Frontal cortex (tissue), 4 donors: ENCODE measurements around the gene S1PR1. TPM values are rescaled to one million over a fixed set of nuclear protein-coding genes. Genes with fewer than 3 reads are reported as not detected.
"Not testable (repeated sequence)": the region's sequence is repeated elsewhere in the genome, so short reads cannot be mapped to it uniquely, and the experiment has no call there.

Source experiments
- DNase-seq, 2 donors: peaks; one replicate each; pipeline ENCODE4 v3.0.0; 2012; ENCODE audit warnings: low spot score in 2 of 2
- FAIRE-seq: peaks from 2 replicates; lab custom pipeline; 2012; peaks lifted over from hg19 to GRCh38; lab: Jason Lieb, UNC
- total RNA-seq: library from RNA; depleted of rRNA; stranded (reverse); fragments of >200 nt; gene quantifications from one replicate; pipeline ENCODE4 v1.2.3, GENCODE V29; 2014
- donor health status: control.
- donor health status: control.
- donor health status: control.

The S1PR1 gene
- total RNA-seq: 12.6 TPM

DNA sequence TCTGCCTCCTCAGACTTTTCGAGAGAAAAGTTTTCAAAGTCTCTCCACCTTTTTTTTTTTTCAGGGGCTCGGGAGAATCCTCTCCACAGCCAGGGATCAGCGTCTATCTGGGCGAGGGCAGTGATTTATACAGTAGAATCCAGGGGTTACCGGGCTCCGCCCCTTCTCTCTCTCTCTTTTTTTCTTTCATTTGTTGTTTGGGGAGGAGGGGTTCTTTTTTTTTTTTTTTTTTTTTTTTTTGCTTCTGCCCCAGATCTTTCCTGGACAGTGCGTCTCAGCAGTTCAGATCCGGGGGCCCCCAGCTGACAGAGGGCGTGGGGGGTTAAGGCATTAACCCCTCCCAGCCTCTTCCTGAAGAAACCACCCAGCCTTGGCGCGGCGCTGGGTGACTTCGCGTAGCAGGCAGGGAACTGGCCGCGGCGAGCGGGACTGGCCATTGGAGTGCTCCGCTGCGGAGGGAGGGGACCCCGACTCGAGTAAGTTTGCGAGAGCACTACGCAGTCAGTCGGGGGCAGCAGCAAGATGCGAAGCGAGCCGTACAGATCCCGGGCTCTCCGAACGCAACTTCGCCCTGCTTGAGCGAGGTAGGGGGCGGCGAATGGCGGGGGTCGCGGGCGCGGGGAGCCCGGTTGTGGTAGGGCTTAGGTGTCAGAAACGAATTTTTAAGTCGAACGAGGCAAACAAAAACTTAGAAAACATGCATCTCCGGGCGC is at the start of gene S1PR1:
TSS of gene S1PR1 (plus strand) at position 504 of the 713 bp plus-strand sequence. CDS start 1,966 bp downstream, outside the sequence.
- no peak for FAIRE-seq
- peak in 1 of 2 donors; percentile 38 for DNase-seq

DNA sequence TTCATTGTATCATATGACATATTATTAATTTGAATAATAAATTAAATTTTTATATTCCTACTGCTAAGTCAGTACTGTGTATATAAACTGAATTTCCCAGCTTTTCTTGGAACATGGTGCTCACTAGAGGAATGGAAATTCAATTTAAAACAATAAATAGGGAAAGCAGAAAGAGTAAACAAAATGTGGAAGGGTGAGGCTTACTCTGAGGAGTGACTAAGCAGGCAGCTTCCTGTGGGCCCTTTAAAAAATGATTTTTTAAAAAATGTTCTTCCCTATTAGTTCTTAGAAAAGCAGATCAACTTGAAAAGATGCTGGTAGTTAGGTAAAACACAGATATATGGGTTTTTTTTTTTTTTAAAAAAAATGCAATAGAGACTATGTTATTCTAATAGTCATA is 49.5 kb upstream of the S1PR1 start:
- no peak for FAIRE-seq
- DNase-seq: no peak

DNA sequence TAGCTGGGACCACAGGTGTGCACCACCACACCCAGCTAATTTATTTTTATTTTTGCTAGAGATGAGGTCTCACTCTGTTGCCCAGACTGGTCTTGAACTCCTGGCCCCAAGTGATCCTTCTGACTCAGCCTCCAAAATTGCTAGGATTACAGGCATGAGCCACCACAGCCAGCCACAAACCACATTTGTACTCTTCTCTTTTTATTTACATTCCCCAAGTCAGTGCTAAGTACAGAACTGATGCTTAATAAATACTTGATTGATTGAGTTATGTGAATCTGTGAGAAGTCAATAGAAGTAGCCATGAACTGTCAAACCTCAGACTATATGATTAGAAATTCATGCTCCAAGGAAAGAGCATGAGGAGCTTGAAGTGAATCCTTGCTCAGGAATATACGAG is 48.5 kb upstream of the S1PR1 start:
- DNase-seq: no peak
- FAIRE-seq: no peak

DNA sequence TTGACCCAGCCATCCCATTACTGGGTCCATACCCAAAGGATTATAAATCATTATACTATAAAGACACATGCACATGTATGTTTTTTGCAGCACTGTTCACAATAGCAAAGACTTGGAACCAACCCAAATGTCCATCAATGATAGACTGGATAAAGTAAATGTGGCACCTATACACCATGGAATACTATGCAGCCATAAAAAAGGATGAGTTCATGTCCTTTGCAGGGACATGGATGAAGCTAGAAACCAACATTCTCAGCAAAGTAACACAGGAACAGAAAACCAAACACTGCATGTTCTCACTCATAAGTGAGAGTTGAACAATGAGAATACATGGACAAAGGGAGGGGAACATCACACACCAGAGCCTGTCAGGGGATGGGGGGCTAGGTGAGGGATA is 47.9 kb upstream of the S1PR1 start:
- not testable (repeated sequence) for FAIRE-seq, DNase-seq

DNA sequence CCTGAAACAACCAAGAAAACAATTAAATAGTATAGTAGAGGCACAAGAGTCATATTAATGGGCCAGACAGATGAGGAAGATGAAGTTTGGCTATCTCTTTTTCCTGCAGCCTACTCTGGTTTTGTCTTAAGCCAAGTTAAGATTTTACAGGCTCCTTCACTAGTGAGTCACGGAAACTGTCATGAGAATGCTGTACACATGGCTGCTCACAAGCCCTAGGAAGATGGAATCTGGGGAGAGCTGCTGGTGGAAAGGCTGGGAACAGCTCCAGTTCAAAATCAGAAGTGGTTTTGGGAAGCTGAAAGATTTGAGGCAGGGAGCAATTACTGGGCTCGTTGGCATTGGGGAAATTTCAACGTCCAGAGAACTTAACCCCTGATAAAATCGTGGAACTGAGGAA is 46.4 kb upstream of the S1PR1 start:
- no peak for FAIRE-seq
- no peak for DNase-seq

DNA sequence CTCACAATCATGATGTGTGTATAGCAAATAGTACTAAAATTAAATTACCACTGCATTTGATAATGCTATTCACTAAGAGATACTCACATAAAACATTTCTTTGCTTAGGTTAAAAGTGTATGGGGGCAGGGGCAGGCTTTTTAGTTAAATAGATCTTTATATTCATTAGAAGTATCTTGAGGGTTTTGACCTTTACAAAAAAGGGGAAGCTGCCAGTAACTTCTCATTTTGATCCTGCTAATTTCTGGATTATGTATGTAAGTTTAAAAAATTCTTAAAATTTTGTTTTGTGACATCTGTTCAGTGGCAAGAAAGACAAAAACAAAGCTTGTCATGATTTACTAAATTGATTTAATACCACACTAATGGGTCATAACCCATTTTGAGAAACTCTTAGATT is 45.8 kb upstream of the S1PR1 start:
- no peak for FAIRE-seq

DNA sequence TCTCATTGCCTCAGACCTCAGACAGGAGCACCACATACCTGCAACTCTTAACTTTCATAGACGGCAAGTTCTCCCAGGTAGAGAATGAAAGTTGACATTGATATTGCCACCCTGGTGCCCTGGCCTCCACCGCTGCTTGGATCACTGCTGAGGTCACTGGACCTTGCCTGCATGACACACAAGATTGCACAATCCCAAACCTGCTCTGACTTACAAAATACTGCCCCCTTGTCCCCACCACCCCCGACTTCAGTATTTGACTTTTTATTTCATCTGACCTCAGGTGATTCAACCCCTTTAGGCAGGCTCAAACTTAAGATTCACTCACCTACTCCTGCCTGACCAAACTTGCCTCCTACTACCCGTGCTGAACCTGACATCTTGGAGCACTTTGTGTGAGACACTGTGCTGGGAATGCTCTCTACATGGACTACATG is 43.1 kb upstream of the S1PR1 start:
- DNase-seq (no peak), FAIRE-seq (no peak)

More for the DNA sequence above, 45.8 kb upstream of the S1PR1 start:
- no peak for DNase-seq

DNA sequence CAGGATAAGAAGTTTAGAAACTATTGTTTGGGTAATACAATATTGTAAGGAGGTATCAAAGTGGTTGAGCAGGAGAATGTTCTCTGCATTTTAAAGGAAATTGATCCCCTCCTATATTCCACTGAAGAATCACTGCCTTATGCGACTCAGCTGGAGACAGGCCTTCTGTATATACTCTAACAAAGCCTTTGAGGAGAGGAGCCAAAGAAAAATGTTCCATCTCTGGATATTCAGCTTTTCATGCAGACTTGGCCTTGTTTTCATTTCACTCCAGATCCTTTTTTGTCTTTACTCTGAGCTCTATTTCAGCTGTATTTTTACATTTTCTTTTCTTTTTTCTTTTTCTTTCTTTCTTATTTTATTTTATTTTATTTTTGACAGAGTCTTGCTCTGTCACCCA is 42.1 kb upstream of the S1PR1 start:
- DNase-seq (no peak), FAIRE-seq (no peak)

DNA sequence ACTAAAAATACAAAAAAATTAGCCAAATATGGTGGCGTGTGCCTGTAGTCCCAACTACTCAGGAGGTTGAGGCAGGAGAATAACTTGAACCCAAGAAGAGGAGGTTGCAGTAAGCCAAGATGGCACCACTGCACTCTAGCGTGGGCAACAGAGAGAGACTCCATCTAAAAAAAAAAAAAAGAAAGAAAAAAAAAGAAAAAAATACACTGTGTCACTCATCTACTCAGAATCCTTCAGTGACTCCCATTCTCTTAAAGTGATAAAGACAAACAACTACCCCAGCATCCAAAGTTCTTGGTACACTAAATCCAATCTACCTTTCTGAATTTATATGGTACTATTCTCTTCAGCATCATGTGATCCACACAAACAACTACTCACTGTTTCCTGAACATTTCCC is 40.2 kb upstream of the S1PR1 start:
- FAIRE-seq: no peak

DNA sequence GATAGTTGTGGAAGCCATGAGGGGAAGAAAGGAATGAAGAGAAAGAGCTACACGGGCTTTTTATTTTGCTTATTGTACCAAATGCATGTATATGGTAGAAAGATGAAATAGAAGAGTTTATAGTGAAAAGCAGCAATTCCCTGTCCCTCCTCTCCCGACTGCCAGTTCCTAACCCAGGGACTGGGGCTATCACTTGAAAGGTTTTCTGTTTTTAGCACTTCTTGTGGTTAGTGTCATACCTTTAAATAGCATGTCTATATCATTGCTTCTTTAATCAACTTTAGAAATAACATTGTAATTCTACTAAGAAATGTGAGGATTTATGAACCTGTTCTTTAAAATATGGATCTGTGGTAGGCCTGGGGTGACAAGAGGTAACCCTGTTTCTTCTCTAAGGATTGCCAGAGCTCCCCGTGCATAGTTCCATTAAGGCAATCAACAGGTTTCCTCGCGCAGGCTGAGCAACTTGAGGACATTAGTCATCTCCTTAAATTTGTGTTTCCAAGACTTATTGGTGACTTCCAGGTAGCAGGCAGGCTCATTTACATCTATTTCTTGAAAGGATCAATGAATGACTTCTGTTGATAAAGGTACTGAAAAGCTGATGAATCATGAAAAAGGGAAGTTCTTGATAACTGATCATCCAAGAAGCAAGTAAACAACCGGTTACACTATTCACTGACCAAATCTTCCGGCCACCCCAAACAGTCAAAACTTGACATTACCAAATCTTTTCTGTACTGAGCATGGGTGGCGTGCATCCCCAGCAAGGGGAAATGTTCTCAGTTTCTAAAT is 37.8 kb upstream of the S1PR1 start:
- DNase-seq: no peak
- no peak for FAIRE-seq

More for the DNA sequence above, 40.2 kb upstream of the S1PR1 start:
- DNase-seq: no peak

DNA sequence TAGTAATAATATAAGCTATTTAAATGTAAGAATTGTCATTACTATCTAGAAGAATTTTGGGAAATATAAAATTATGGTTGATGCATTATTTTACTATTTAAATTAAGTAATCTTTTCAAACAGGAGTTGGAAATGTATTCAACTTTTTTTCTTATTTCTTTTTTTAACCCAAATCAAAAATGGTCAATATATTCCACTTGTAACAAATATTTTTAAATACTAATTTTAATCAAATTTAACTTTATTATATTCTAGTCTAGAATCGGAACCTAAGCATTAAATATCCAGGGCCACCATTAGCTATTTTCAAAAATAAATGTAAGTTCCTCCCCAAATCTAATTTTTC is 37.2 kb upstream of the S1PR1 start:
- peak; percentile 64 for FAIRE-seq
- no peak for DNase-seq

DNA sequence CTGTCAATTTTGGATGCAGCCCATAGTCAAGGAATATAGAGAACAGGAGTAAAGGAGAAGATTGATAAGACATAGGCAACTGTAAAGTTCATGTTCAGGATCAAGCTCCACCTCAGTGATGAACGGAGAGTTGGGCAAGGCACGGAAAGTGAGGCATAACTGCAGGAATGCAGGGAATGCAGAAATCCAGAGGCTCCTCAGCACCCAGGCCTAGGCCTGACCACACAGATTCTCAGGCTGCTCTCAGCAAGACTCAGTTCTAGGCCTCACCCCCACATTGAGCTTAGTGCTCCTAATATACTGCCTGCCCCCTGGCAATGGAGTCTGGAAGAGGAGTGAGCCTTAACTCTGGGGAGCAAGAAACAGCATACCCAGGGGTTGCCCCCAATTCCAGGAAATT is 36.3 kb upstream of the S1PR1 start:
- FAIRE-seq: no peak
- no peak for DNase-seq

DNA sequence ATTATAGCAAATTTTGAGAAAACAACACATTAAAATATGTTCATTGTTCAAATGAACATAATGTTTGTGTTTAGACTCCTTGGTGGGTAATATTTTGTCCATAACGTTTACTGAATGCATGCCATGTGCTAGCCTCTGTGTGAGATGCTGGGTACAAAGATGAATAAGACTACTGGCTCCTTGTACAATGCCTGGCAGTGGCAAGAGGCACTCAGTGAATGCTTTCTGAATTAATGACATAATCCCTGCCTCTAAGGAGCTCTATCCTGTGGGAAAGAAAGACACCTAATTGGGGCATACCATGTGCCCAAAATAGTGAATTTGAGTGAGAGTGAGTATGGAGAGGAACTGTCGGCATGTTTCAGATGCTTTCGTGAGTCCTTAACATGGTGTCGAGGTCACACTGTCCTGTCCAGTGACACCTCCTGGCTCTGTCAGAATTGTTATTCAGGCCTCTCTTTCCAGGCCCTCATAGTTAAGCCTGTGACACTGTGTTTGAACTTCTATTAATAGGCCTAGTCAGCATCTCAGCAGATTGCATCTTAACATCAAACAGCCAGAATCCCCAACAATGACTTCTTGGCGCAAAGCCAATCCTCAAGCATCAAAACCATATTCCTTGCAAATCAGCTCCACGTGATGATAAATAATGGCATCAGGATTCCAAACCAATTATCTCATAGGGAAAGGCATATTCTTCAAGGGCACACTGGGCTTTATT is 32.8 kb upstream of the S1PR1 start:
- no peak for FAIRE-seq
- no peak for DNase-seq

DNA sequence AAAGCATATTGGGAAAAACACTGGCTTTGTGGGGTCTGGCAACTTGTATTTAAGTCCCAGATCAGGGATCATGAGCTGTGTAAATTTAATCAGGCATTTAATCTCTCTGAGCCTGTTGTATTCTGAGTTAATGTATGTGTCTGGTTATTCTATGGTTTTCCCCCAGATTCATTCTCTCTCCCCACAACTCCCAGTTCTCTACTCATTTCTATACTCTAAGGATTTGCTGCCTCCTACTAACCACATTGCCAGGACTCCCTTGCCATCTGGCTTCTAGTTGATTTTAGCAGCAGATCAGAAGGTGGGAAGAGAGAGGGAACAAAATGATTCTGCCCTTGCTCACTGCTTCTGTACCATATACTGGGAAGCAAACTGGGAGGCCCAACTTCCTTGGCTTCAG is 31.4 kb upstream of the S1PR1 start:
- DNase-seq (no peak), FAIRE-seq (no peak)

DNA sequence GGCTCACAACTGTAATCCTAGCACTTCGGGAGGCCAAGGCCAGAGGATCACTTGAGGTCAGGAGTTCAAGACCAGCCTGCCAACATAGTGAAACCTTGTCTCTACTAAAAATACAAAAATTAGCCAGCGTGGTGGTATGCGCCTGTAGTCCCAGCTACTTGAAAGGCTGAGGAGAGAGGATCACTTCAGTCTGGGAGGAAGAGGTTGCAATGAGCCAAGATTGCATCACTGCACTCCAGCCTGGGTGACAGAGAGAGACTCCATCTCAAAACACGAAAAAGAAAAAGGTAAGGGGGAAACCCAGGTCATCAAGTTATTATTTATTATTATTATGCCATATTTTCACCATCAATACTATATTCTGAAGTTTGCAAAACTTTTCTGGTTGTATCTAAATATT is 30.7 kb upstream of the S1PR1 start:
- not testable (repeated sequence) for DNase-seq, FAIRE-seq

DNA sequence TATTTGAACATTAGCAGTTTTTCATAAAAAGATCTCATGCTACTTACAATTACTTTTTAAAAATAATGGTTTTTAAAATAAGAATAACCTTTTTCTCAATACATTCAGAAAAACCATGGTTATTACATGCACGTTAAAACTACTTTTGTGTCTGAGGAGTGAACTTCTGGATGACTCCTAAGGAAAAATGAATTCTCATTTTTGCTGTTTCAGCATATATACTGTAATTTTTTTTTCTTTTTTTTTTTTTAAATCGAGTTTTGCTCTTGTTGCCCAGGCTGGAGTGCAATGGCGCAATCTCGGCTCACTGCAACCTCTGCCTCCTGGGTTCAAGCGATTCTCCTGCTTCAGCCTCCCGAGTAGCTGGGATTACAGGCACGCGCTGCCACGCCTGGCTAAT is 29.5 kb upstream of the S1PR1 start:
- not testable (repeated sequence) for DNase-seq, FAIRE-seq

DNA sequence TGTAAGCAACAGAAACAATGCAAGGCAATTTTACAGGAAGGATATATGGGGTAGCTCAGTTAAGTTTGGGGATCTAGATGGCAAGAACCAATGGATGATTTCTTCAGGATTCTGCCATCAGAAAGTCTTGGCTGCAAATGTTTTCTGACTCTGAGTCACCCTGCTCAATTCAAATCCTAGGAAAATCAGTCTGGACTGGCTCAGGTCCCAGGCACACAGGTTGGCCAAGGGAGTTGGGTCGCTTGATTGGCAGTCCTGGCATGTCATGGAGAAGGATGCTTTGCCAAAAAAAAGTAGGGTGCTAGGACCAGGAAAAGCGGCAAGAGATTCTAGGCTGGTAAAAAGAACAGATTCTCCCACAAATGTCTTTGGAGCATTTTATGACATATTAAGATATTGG is 28.9 kb upstream of the S1PR1 start:
- no peak for FAIRE-seq

DNA sequence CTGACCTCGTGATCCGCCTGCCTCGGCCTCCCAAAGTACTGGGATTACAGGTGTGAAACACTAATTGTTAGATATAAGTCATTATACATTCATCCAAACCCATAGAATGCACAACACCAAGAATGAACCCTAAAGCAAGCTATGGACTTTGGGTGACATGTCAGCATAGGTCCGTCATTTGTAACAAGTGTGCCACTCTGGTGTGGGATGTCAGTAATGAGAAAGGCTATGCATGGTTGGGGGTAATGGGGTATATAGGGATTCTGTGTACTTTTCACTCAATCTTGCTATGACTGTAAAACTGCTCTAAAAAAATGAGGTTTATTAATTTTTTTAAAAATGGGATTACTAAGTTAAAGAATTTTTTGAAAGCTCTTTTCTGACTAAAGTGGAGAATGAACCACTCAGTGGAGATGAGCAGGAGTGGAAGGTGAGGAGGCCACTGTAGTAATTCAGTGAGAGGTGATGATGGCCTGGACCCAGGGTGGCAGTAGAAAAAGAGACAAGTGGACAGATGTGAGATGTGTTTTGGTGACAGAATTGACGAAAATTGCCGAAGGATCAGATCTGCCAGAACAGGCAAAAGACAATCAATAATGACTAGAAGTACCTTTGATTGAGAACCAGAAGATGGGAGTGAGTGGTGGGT is 21.3 kb upstream of the S1PR1 start:
- no peak for DNase-seq
- no peak for FAIRE-seq

More for the DNA sequence above, 28.9 kb upstream of the S1PR1 start:
- DNase-seq: no peak

DNA sequence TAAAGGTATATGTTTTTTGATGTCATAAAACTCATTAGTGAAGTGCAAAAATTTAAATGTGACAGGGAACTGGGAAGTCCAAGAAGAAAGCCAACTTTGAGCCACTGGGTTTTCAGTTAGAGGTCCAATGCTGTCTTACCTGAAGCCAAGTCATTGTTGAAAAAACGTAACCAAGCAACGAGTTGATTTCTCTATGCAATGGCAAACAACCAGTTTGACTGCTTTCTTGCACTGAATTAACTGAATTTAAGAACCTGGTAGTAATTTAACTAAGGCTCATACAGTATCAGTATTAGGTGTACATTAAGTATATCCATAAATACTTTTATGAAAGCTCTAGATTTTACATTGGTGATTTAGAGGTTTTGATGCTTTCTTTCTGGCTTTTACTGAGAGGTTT is 20.2 kb upstream of the S1PR1 start:
- FAIRE-seq: no peak
- DNase-seq: no peak

DNA sequence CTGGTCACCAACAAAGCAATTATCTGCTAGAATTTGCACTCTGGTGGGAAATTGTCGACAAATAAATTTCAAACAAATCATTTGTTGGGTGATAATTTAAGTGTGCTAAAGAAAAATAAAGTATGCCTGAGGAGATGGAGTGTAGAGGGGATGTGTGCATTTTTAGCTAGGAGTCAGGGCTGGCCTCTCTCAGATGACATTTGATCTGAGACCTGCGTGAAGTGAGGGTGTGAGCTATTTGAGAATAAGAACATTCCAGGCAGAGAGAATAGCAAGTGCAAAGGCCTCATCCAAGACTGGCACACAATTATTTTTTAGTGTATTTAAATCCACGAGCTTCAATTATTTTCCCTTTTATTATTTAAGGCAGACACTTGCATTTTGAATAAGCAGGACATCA is 19.7 kb upstream of the S1PR1 start:
- no peak for FAIRE-seq
- DNase-seq: no peak
